ENCODE data around the gene ERICH6B.

DNA sequence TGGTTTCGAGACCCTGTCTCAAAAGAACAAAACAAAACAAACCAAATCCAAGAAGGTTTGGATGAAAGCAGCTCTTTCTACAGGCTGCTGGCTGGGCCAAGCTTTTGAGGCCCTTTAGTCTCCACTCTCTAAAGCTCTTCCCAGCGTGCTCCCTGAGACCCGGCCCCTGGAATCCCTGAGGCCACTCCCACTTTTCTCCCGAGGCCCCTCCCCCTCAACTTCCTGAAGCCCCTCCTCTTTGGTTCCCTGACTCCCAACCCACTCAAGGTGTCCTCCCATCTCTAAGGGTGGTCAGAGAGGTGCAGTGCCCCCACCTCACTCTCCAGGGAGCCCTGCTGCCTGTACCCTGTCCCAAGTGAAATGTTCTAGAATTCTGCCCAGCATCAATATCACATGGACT is 10.6 kb downstream of the ERICH6B start:
- TF ChIP-seq, protein P1, sequence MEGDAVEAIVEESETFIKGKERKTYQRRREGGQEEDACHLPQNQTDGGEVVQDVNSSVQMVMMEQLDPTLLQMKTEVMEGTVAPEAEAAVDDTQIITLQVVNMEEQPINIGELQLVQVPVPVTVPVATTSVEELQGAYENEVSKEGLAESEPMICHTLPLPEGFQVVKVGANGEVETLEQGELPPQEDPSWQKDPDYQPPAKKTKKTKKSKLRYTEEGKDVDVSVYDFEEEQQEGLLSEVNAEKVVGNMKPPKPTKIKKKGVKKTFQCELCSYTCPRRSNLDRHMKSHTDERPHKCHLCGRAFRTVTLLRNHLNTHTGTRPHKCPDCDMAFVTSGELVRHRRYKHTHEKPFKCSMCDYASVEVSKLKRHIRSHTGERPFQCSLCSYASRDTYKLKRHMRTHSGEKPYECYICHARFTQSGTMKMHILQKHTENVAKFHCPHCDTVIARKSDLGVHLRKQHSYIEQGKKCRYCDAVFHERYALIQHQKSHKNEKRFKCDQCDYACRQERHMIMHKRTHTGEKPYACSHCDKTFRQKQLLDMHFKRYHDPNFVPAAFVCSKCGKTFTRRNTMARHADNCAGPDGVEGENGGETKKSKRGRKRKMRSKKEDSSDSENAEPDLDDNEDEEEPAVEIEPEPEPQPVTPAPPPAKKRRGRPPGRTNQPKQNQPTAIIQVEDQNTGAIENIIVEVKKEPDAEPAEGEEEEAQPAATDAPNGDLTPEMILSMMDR (IDR thresholded peaks at IDR 0.05), result no peak
- TF ChIP-seq POLR2A (IDR thresholded peaks at IDR 0.05), result no peak

All from uterus (tissue), 2 donors.